BJ (cell line): ENCODE data around the gene FLG. TPM values are rescaled to one million over a fixed set of nuclear protein-coding genes. Genes with fewer than 3 reads are reported as not detected.
"Not testable (repeated sequence)": the region's sequence is repeated elsewhere in the genome, so short reads cannot be mapped to it uniquely, and the experiment has no call there.

Source experiments
- CTCF ChIA-PET: fragments of 350-600 bp; formaldehyde crosslinking; extraction: SDS; loops from one replicate; lab custom pipeline; 2021; ENCODE audit warnings: antibody characterized with exemption, inconsistent platforms; lab: Yijun Ruan, JAX
- POLR2A ChIA-PET: fragments of 300-600 bp; sonication (Branson Sonifier 250); formaldehyde crosslinking; extraction: SDS; loops from one replicate; lab custom pipeline; 2021; ENCODE audit warnings: antibody characterized with exemption; lab: Charles Lee
- DNase-seq: peaks from one replicate; pipeline ENCODE4 v3.0.0-alpha.2; 2011; ENCODE audit warnings: low read depth
- H3K27me3 ChIP-seq: 2 replicates; pipeline ENCODE4 v1.6.0; 2011; ENCODE audit warnings: low read length; ENCODE audit not compliant: control insufficient read depth, insufficient read depth
- H3K36me3 ChIP-seq: 2 replicates; pipeline ENCODE4 v1.5.1; 2011; ENCODE audit warnings: low read length; ENCODE audit not compliant: control insufficient read depth, insufficient read depth
- H3K4me3 ChIP-seq: 2 replicates; pipeline ENCODE4 v1.5.1; 2011; ENCODE audit warnings: low read depth, mild to moderate bottlenecking, control low read depth, low read length
- polyA plus RNA-seq: library from polyadenylated mRNA; depleted of rRNA; stranded (reverse); fragments of >200 nt; gene quantifications from 2 replicates; pipeline ENCODE4 v1.2.3, GENCODE V29; 2011
- TF ChIP-seq, protein P1 (sequence below): IDR thresholded peaks from 2 replicates; pipeline ENCODE4 v1.5.1; 2011; ENCODE audit warnings: low read depth, mild to moderate bottlenecking, control low read depth, inconsistent platforms, low read length, moderate library complexity; ENCODE audit not compliant: insufficient read depth

Gene FLG
- polyA plus RNA-seq, 1 experiment: not detected

DNA sequence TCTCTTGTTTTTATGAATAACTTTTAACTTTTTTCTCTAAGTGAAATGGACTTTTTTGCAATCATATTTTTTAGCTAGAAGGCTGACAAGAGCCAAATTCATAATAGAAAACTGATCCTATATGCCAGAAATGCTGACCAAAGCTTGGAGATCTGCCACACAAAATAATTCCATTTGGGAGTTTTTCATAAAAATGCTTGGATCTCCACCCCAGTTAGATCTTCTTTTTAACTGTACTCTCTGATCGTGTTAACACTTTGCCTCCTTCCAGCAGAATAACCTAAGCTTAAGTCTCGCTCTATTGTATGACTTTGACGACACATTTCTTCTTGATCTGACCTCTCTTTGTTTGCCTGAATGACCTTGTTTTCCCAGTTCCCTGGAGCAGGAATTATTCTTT, 18.0 kb upstream of the FLG start:
- CTCF ChIA-PET: interaction anchor here (1.3 to 2.4 kb wide), 4 partner anchors 97 to 154 kb away, joined by 3 to 9 read pairs (median 6); no protein-coding TSS in a partner anchor
- no peak for DNase-seq
- Histone ChIP-seq H3K36me3 (no peaks in the 10 kb centered on the region), H3K4me3 (no peak overlapping the region), H3K27me3 (no peaks in the 10 kb centered on the region)
- POLR2A ChIA-PET: no interaction called here
- TF ChIP-seq, protein P1, sequence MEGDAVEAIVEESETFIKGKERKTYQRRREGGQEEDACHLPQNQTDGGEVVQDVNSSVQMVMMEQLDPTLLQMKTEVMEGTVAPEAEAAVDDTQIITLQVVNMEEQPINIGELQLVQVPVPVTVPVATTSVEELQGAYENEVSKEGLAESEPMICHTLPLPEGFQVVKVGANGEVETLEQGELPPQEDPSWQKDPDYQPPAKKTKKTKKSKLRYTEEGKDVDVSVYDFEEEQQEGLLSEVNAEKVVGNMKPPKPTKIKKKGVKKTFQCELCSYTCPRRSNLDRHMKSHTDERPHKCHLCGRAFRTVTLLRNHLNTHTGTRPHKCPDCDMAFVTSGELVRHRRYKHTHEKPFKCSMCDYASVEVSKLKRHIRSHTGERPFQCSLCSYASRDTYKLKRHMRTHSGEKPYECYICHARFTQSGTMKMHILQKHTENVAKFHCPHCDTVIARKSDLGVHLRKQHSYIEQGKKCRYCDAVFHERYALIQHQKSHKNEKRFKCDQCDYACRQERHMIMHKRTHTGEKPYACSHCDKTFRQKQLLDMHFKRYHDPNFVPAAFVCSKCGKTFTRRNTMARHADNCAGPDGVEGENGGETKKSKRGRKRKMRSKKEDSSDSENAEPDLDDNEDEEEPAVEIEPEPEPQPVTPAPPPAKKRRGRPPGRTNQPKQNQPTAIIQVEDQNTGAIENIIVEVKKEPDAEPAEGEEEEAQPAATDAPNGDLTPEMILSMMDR: no peak

DNA sequence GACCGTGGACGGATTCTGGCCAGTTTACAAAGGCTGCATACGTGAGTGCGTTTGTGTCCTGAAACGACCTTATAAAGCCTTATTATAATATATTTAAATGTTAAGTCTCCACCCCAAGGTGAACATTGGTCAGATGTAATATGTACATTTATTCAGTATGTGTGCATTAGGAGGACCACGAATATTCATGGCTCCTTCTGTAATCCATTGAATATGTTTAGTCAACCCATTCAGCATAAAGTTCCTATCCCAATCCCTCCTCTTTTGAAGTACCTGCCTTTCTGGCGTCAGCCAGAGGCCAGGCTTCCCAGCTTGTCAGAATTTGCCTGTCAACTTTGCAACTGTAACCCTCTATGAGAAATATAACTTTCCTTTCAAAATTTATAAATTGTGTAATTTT, 10.4 kb upstream of the FLG start:
- H3K36me3 ChIP-seq: no peaks in the 10 kb centered on the region
- DNase-seq: no peak
- TF ChIP-seq, protein P1: no peak
- ChIA-PET CTCF (no interaction called here), POLR2A (no interaction called here)
- no peaks in the 10 kb centered on the region for H3K27me3 ChIP-seq
- no peak overlapping the region for H3K4me3 ChIP-seq

DNA sequence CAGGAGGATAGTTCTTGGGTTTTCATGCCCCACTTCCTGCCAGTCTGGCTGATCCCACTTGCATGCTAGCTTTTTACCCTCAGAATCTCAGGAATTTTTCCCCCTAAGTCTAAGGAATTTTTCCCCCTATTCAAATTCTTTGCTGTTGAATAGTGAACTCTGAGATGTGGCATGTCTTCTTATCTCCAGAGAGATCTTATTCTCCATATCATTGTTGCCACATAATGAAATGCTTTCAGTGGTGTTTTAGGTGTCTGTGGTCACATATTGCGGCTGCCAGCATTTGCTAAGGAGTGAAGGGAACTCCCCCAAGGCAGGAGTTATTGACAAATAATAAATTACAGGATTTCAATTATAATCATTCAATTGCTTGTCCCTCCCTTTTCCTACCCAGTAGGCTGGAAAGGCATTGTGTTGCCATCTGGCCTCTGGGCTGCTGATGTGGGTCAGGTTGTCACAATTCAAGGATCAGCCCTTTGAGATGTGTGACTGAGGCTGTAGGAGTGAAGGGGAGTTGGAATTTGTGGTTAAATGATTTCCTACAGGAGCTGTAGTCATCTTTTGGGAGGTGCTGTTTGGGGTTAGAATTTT, 3.9 kb upstream of the FLG start:
- ChIA-PET CTCF (interaction anchor here (0.6 to 0.7 kb wide), 2 partner anchors 13 to 18 kb away, joined by 3 to 4 read pairs; no protein-coding TSS in a partner anchor), POLR2A (no interaction called here)
- DNase-seq: peak; percentile 18
- H3K4me3 ChIP-seq: no peak overlapping the region
- no peaks in the 10 kb centered on the region for H3K36me3 ChIP-seq
- TF ChIP-seq, protein P1: no peak
- H3K27me3 ChIP-seq: no peaks in the 10 kb centered on the region

DNA sequence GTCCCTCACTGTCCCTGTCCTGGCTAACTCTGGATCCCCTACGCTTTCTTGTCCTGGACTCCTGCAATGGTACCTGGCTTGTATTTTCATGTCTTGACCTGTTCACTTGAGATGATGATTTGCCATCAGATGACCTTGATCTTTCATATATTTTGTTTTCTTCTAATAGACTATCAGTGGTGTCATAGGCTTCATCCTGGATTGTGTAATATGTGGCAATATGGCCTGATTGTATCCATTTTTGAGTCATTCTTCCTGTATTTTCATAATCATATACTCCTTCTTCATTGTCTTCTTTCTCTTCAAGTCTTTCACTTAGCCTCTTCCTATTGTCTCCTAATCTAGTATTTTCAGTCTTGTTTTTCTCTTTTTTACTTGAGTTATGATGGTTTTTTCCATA, 11.1 kb downstream of the FLG start:
- ChIA-PET POLR2A (no interaction called here), CTCF (no interaction called here)
- TF ChIP-seq, protein P1: no peak
- H3K27me3 ChIP-seq: no peaks in the 10 kb centered on the region
- H3K36me3 ChIP-seq: no peaks in the 10 kb centered on the region
- DNase-seq: no peak
- H3K4me3 ChIP-seq: no peak overlapping the region

DNA sequence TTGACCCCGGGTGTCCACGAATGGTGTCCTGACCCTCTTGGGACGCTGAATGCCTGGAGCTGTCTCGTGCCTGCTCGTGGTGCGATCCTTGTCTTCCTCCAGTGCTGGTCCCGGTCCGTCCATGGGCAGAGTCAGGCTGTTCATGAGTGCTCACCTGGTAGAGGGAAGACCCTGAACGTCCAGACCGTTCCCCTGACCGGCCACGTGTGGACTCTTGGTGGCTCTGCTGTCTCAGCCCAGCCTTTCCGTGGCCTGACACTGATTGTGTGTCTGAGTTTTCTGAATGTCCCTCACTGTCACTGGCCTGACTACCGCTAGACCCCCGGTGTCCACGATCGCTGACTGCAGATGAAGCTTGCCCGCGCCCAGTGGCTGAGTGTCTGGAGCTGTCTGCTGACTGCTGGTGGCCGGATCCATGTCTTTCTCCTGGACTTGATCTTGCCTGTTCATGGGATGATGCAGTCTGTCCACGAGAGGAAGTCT, 11.7 kb downstream of the FLG start:
- POLR2A ChIA-PET: no interaction called here
- DNase-seq: no peak
- Histone ChIP-seq H3K27me3 (no peaks in the 10 kb centered on the region), H3K36me3 (no peaks in the 10 kb centered on the region), H3K4me3 (no peak overlapping the region)
- TF ChIP-seq, protein P1: no peak
- CTCF ChIA-PET: no interaction called here

DNA sequence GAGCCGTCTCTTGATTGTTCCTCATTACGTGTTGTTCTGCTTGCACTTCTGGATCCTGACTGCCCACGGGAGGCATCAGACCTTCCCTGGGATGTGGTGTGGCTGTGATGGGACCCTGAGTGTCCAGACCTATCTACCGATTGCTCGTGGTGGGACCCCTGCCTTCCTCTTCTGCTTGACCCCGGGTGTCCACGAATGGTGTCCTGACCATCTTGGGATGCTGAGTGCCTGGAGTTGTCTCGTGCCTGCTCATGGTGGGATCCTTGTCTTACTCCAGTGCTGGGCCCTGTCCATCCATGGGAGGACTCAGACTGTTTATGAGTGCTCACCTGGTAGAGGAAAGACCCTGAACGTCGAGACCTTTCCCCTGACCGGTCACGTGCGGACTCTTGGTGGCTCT, 12.9 kb downstream of the FLG start:
- CTCF ChIA-PET, H3K4me3 ChIP-seq, POLR2A ChIA-PET: not testable (repeated sequence)

More for the DNA sequence above, 12.9 kb downstream of the FLG start:
- not testable (repeated sequence) for H3K36me3 ChIP-seq, DNase-seq, H3K27me3 ChIP-seq
